HG02870 (cell line): ENCODE measurements around the gene DRC7.

ENCODE experiments used
- ATAC-seq: cut with Tn5 transposase; IDR thresholded peaks from one replicate; pipeline ENCODE4 v1.9.1; 2021; ENCODE audit warnings: mild to moderate bottlenecking, moderate library complexity; ENCODE audit not compliant: unreplicated experiment

The DRC7 gene

GRCh38 chr16:57749101-57749692 is 54.6 kb downstream of the DRC7 start:
- ATAC-seq: no peak

DNA sequence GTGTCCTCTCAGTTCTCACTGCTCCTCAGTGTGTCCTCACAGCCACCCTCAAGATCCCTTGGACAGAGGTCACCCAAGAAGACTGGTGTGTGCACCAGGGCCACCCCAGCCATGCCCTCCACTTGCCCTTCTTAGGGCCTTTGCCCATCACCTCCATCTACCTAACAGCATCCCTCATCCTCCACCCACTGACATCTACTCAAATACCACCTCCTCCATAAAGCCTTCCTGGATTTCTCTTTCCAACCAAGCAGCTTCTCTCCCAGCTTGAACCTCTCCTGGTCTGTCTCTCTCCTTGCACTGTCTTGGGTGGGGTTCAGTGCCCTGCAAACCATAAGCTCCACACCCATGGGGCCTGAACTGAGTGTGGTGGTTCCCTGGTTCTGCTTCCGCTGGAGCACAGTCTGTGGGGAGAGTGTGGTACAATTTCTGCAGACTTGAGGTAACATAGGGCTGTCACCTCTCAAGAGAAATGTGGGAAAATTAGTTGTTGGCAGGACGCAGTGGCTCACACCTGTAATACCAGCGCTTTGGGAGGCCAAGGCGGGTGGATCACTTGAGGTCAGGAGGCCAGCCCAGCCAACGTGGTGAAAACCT is 55.3 kb downstream of the DRC7 start:
- no peak for ATAC-seq

DNA sequence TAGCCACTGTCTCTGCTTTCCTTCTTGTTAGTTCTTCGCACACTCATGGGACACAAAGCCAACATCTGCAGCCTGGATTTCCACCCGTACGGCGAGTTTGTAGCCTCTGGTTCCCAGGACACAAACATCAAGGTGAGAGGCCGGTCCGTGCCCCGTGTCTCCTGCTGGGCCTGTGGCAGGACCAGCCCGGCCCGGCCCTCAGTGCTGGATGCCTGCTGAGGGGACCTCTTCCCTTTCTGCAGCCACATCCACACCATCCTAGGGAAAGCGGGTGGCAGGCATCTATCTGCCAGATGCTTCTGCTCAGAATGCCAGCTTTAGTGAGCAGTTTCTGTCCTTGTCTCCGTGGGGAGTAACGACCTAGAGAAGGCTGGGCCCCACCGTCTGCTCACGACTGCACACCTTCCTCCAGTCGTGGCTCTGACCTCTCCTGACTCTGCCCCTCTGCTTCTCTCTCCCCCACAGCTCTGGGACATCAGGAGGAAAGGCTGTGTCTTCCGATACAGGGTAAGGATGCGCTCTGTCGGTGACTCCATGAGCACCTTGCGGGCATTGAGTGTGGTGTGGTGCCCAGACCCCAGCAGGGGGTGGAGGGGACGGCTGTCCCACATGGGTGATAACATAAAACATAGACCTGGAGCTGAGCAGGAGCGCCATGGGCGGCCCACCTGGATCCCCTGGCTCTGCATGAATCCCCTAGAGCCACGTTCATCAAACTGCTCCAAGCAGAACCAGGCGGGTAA is 56.4 kb downstream of the DRC7 start:
- ATAC-seq: no peak

GRCh38 chr16:57751539-57752202 is 57.1 kb downstream of the DRC7 start:
- no peak for ATAC-seq

GRCh38 chr16:57752203-57752580 is 57.6 kb downstream of the DRC7 start:
- no peak for ATAC-seq

- ATAC-seq: no peak
Measured at GRCh38 chr16:57752581-57753447, 58.2 kb downstream of the DRC7 start.

GRCh38 chr16:57753448-57754353 is 59.1 kb downstream of the DRC7 start:
- ATAC-seq: no peak

- no peak for ATAC-seq
Measured at GRCh38 chr16:57754354-57755060, 59.9 kb downstream of the DRC7 start.

DNA sequence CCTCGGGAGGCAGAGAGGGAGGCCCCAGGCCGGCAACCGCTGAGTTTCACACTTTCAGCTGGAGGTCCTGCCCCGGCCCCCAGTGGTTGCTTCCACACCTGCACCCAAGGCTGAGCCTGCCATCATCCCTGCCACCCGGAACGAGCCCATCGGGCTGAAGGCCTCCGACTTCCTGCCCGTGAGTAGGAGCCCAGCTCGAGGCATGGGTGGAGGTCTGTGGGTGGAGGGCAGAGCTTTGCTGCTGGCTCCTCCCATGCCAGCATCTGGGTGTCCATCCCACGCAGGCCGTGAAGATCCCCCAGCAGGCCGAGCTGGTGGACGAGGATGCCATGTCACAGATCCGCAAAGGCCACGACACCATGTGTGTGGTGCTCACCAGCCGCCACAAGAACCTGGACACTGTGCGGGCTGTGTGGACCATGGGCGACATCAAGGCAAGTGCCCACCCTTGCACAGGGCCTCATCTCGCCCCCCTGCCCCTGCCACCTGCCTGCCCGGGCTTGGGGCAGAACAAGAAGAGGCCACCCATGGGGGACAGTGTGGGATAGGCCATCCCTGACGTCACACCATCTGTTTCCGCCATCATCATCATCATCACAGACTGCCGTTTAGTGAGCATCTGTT is 60.6 kb downstream of the DRC7 start:
- ATAC-seq: no peak

GRCh38 chr16:57755726-57756423 is 61.3 kb downstream of the DRC7 start:
- ATAC-seq: no peak

DNA sequence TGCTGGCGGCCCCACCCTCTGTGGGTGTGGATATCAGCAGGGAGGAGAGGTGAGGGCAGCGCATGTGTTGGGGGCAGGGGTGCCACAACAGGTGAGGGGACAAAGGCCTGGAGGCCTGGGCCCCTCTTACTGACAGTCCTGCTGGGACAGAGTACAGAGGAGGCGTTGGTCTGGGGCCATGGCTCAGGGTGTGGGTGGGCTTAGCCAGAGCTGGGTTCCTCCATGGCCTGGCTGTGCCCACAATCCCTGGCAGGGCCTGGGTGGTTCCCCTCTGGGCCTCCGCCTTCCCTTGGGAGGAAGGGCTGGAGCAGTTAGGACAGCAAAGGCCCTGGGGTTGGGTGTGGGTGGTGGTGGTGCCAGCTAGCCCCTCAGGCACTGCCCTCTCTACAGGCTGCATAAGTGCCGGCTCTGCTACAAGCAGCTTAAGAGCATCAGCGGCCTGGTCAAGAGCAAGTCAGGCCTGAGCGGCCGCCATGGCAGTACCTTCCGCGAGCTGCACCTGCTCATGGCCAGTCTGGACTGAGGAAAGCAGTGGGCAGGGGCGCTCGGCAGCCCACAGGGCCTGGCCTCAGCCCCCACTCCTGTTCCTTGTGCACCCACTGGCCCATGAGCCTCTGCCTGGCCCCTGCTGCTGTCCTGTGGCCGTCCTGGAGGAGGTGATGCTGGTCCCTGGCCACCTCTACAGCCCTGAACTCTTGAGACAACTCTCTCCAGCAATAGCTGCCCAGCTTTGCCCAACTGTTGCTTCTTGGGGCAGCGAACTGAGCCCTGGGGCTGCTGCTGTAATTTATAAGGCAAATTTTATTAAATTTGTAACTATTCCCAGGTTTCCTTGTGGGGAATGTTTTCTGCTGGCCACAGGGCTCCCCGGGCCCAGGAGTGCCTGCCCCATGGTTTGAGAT is 62.1 kb downstream of the DRC7 start:
- no peak for ATAC-seq

- ATAC-seq: peak; percentile 91
Measured at GRCh38 chr16:57757326-57757786, 62.8 kb downstream of the DRC7 start.

DNA sequence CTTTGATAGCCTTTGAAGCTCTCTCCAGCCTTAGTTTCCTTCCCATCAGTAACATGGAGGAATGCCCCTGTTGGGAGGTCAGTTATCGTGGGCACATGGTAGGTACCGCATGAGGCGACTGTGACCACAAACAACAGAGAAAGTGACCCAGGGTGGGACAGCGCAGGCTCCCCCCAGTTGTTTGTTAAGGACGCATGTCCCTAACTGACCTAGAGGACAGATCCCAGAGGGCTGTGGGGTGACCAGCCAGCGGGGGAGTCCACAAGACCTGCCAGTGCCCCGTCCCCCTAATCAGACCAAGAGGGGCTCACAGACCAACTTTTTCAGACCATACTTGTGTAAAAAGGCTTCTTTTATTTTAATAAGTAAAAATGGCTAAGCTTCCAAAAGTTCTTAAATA is 63.3 kb downstream of the DRC7 start:
- no peak for ATAC-seq

GRCh38 chr16:57758331-57759117 is 63.9 kb downstream of the DRC7 start:
- ATAC-seq: no peak

DNA sequence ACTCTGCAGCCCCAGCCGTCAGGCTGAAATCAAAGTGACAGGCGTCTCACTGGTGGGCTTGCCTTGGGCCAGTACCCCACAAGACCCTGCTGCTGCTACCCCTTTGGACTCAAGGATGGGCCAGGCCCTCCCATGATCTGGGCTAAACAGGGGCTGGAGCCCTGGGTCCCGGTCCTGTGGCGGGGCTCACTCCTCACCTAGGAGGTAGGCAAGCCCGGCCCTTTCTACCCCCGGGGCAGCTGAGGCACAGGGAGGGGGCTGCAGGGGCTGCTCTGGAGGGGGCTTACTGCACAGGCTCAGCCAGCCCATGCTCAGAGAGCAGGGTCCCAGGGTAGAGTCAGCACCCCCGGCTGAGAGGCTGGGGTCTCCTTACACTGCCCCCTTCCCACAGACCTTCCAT is 64.5 kb downstream of the DRC7 start:
- ATAC-seq: no peak
